ENCODE results near the gene FBRS. TPM values are rescaled to one million over a fixed set of nuclear protein-coding genes. Genes with fewer than 3 reads are reported as not detected.

Gene FBRS
- total RNA-seq, 5 donors from 2014 or later (not counting 1 experiment from before 2014, with no cell fraction given): 159 to 186 (median 167) TPM

Other genes with a start within 250 kb of the FBRS start
- 10 to 100 TPM; 11.2 to 30.6 (median 24.7) TPM for gene DCTPP1, start 228.4 kb upstream of the FBRS start, total RNA-seq
- 10 to 100 TPM; 21.3 to 50.2 (median 47.8) TPM for gene SEPHS2, start 212.6 kb upstream of the FBRS start, total RNA-seq
- gene ITGAL, start 185.7 kb upstream of the FBRS start, total RNA-seq: 100 to 1,000 TPM; 322 to 640 (median 518) TPM
- gene ZNF768, start 131.9 kb upstream of the FBRS start, total RNA-seq: 1 to 10 TPM; 5.0 to 8.3 (median 7.2) TPM
- 10 to 100 TPM in 3 of 5 donors, 1 to 10 TPM in 2; 6.8 to 17.4 (median 14.2) TPM for gene ZNF747, start 123.6 kb upstream of the FBRS start, total RNA-seq
- gene ZNF764, start 100.1 kb upstream of the FBRS start, total RNA-seq: 10 to 100 TPM; 14.9 to 33.9 (median 27.3) TPM
- 10 to 100 TPM; 11.9 to 25.9 (median 20.7) TPM for gene ZNF688, start 86.7 kb upstream of the FBRS start, total RNA-seq
- gene ZNF785, start 72.7 kb upstream of the FBRS start, total RNA-seq: 10 to 100 TPM; 11.7 to 30.9 (median 26.6) TPM
- gene ZNF689, start 48.0 kb upstream of the FBRS start, total RNA-seq: 10 to 100 TPM; 11.0 to 13.7 (median 12.4) TPM
- 100 to 1,000 TPM in 2 of 5 donors, 10 to 100 TPM in 3; 57.9 to 121 (median 89.6) TPM for gene PRR14, start 7.5 kb upstream of the FBRS start, total RNA-seq
- 100 to 1,000 TPM in 3 of 5 donors, 10 to 100 TPM in 2; 82.8 to 124 (median 114) TPM for gene SRCAP, start 40.7 kb downstream of the FBRS start, total RNA-seq
- 10 to 100 TPM; 36.4 to 57.8 (median 48.9) TPM for gene PHKG2, start 90.0 kb downstream of the FBRS start, total RNA-seq
- 1 to 10 TPM; 1.3 to 3.1 (median 2.7) TPM for gene CFAP119, start 103.6 kb downstream of the FBRS start, total RNA-seq
- 100 to 1,000 TPM in 1 of 5 donors, 10 to 100 TPM in 4; 55.7 to 106 (median 95.9) TPM for gene RNF40, start 103.9 kb downstream of the FBRS start, total RNA-seq
- 1 to 10 TPM; 2.4 to 7.6 (median 4.4) TPM for gene ZNF629, start 128.8 kb downstream of the FBRS start, total RNA-seq
- 10 to 100 TPM; 21.0 to 31.9 (median 26.9) TPM for gene BCL7C, start 235.6 kb downstream of the FBRS start, total RNA-seq
- gene CTF1, start 238.2 kb downstream of the FBRS start, total RNA-seq: under 1 TPM in 3 of 5 donors, not detected in 2; 0.38 to 0.47 (median 0.39) TPM

Data from T-cell (primary cell).